Measurements from ENCODE around the gene ANKS6. TPM values are rescaled to one million over a fixed set of nuclear protein-coding genes. Genes with fewer than 3 reads are reported as not detected.

ANKS6 gene
- total RNA-seq, 2 donors from 2014 or later, result 3.3 to 8.7 TPM

DNA sequence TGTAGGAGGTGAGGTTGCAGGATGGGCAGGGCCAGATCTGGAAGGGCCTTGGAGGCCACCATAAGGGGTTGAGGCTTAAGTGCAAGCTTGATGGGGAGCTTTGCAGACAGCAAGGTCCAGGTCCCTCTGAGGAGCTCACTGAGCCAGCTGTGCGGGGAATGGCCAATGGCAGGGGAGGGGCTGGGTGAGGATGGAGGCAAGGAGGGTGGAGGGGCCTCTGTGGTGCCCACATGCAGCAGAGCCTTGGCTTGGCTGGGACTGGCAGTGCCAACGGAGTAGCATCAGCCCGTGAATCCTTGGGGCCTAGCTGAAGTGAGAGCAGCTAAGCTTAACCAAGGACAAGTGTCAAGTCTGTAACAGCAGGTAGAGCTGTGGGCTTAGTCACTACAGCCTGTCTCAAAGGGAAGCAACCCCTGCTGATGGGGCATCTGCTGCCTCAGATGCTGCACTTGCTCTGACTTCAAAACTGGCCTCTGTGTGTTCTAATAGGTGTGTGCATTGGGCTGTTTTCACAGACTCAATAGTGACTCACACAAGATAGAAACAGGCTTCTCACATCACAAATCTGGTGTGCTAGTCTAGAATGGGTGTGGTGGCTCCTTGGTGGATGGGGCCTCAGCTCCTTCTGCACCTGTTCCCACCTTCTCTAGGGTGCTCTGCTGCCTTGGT, 27.4 kb upstream of the ANKS6 start:
- DNase-seq (ENCODE audit: low spot score), result no peak
- Histone ChIP-seq H3K4me1 (no peaks in the 10 kb centered on the region), H3K9me3 (no peaks in the 10 kb centered on the region), H3K27ac (no peak overlapping the region), H3K27me3 (no peaks in the 10 kb centered on the region), H3K4me3 (no peak overlapping the region), H3K36me3 (no peaks in the 10 kb centered on the region)
- TF ChIP-seq, protein P1, sequence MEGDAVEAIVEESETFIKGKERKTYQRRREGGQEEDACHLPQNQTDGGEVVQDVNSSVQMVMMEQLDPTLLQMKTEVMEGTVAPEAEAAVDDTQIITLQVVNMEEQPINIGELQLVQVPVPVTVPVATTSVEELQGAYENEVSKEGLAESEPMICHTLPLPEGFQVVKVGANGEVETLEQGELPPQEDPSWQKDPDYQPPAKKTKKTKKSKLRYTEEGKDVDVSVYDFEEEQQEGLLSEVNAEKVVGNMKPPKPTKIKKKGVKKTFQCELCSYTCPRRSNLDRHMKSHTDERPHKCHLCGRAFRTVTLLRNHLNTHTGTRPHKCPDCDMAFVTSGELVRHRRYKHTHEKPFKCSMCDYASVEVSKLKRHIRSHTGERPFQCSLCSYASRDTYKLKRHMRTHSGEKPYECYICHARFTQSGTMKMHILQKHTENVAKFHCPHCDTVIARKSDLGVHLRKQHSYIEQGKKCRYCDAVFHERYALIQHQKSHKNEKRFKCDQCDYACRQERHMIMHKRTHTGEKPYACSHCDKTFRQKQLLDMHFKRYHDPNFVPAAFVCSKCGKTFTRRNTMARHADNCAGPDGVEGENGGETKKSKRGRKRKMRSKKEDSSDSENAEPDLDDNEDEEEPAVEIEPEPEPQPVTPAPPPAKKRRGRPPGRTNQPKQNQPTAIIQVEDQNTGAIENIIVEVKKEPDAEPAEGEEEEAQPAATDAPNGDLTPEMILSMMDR (IDR thresholded peaks at IDR 0.05), result no peak

GRCh38 chr9:98822661-98823060, 26.3 kb upstream of the ANKS6 start:
- H3K36me3 ChIP-seq, result no peaks in the 10 kb centered on the region
- no peak overlapping the region for H3K27ac ChIP-seq
- H3K4me1 ChIP-seq, result no peaks in the 10 kb centered on the region
- DNase-seq (ENCODE audit: low spot score), result no peak
- no peaks in the 10 kb centered on the region for H3K9me3 ChIP-seq
- H3K27me3 ChIP-seq, result no peaks in the 10 kb centered on the region
- no peak overlapping the region for H3K4me3 ChIP-seq
- TF ChIP-seq, protein P1 (IDR thresholded peaks at IDR 0.05), result no peak

- no peaks in the 10 kb centered on the region for H3K9me3 ChIP-seq
- H3K4me3 ChIP-seq, result no peak overlapping the region
- DNase-seq (ENCODE audit: low spot score), result no peak
- H3K36me3 ChIP-seq, result no peaks in the 10 kb centered on the region
- TF ChIP-seq, protein P1 (IDR thresholded peaks at IDR 0.05), result no peak
- H3K4me1 ChIP-seq, result no peaks in the 10 kb centered on the region
- H3K27ac ChIP-seq, result no peak overlapping the region
- no peaks in the 10 kb centered on the region for H3K27me3 ChIP-seq
Measured at GRCh38 chr9:98821831-98822230, 25.5 kb upstream of the ANKS6 start.

DNA sequence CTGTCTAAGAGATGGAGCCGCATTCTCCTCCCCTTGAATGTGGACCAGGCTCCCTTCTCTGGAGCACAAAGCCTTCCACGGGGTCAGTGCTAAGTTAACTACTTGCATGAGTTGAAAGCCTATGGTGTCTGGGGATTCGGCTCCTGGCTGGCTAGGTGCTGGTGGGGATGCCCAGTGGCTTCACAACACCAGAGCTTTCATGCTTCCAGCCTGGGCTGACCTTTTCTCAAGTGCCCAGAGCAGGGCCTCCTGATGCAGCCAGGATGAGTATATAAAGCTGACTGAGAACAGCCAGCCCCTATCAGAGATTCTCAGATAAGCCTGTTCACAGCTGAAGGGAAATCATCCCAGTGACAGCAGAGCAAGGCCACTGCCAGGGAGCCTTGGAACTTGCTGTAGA, 22.9 kb upstream of the ANKS6 start:
- TF ChIP-seq, protein P1 (IDR thresholded peaks at IDR 0.05), result no peak
- Histone ChIP-seq H3K9me3 (no peaks in the 10 kb centered on the region), H3K27ac (no peak overlapping the region), H3K27me3 (no peaks in the 10 kb centered on the region), H3K4me3 (no peak overlapping the region), H3K4me1 (no peaks in the 10 kb centered on the region), H3K36me3 (no peaks in the 10 kb centered on the region)
- no peak for DNase-seq (ENCODE audit: low spot score)

GRCh38 chr9:98818764-98819163, 22.4 kb upstream of the ANKS6 start:
- no peak for DNase-seq (ENCODE audit: low spot score)
- TF ChIP-seq, protein P1 (IDR thresholded peaks at IDR 0.05), result no peak

GRCh38 chr9:98815391-98815951, 19.1 kb upstream of the ANKS6 start:
- DNase-seq (ENCODE audit: low spot score), result no peak
- Histone ChIP-seq H3K27ac (no peak overlapping the region), H3K4me1 (no peaks in the 10 kb centered on the region), H3K9me3 (no peaks in the 10 kb centered on the region), H3K27me3 (no peaks in the 10 kb centered on the region), H3K36me3 (no peaks in the 10 kb centered on the region), H3K4me3 (no peak overlapping the region)
- TF ChIP-seq, protein P1 (IDR thresholded peaks at IDR 0.05), result no peak

More at GRCh38 chr9:98818764-98819163, 22.4 kb upstream of the ANKS6 start:
- Histone ChIP-seq H3K36me3 (no peaks in the 10 kb centered on the region), H3K9me3 (no peaks in the 10 kb centered on the region), H3K27me3 (no peaks in the 10 kb centered on the region), H3K4me1 (no peaks in the 10 kb centered on the region), H3K27ac (no peak overlapping the region), H3K4me3 (no peak overlapping the region)

All from right atrium auricular region (tissue), 2 donors.